ENCODE data around the gene TAF11L8.
"Not testable (repeated sequence)": the region's sequence is repeated elsewhere in the genome, so short reads cannot be mapped to it uniquely, and the experiment has no call there.

TAF11L8 gene

DNA sequence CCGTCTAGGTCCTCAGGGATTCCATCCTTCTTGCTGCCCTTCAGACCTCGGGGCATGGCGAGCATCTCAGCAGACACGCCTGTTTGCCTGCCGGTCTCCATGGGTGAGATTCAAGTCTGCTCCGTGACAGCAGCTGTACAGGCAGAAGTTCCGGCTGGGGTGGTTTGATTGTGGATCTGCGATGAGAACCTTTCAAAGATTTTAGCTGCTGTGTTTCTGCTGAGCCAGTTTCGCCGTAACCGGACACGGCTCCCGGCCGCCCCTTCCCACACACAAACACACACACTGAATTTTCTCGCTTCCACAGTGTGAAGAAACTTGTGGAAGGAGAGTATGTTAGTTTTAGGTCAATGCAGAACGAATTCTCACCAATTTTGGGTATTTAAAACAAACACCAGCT lies at the start of gene TAF11L8:
TAF11L8 (minus strand) TSS at position 101 of the 400 bp plus-strand sequence.
- H3K4me1 ChIP-seq (ENCODE audit: control insufficient read depth, insufficient read depth, low read length); H3K27ac ChIP-seq (ENCODE audit: low read depth, low read length); H3K36me3 ChIP-seq (ENCODE audit: control insufficient read depth, insufficient read depth, low read length); H3K27me3 ChIP-seq (ENCODE audit: control insufficient read depth, insufficient read depth, low read length); H3K4me3 ChIP-seq (ENCODE audit: low read length); H3K9ac ChIP-seq (ENCODE audit: low read length): not testable (repeated sequence)

DNA sequence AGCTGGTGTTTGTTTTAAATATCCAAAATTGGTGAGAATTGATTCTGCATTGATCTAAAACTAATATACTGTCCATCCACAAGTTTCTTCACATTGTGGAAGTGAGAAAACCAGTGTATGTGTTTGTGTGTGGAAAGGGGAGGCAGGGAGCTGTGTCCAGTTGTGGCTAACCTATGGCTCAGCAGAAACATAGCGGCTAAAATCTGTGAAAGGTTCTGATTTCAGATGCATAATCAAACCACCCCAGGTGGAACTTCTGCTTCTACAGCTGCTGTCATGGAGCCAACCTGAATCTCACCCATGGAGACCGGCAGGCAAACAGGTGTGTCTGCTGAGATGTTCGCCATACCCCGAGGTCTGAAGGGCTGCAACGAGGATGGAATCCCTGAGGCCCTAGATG lies 43.4 kb upstream of the TAF11L8 start, which contains the start of gene TAF11L14:
TAF11L14 (plus strand) TSS at position 301 of the 400 bp plus-strand sequence.
- no peak within 1 kb of the TSS for H3K9ac ChIP-seq (ENCODE audit: low read length)
- H3K36me3 ChIP-seq (ENCODE audit: control insufficient read depth, insufficient read depth, low read length), result no peaks in the 10 kb centered on the region
- no peak within 1 kb of the TSS for H3K27ac ChIP-seq (ENCODE audit: low read depth, low read length)
- H3K4me3 ChIP-seq (ENCODE audit: low read length), result no peak within 1 kb of the TSS
- H3K27me3 ChIP-seq (ENCODE audit: control insufficient read depth, insufficient read depth, low read length), result no peaks in the 10 kb centered on the region
- H3K4me1 ChIP-seq (ENCODE audit: control insufficient read depth, insufficient read depth, low read length), result no peaks in the 10 kb centered on the region

DNA sequence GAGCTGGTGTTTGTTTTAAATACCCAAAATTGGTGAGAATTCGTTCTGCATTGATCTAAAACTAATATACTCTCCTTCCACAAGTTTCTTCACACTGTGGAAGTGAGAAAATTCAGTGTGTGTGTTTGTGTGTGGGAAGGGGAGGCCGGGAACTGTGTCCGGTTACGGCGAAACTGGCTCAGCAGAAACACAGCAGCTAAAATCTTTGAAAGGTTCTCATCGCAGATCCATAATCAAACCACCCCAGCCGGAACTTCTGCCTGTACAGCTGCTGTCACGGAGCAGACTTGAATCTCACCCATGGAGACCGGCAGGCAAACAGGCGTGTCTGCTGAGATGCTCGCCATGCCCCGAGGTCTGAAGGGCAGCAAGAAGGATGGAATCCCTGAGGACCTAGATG lies 41.0 kb upstream of the TAF11L8 start, which contains the start of gene TAF11L13:
TAF11L13 (plus strand) TSS at position 301 of the 400 bp plus-strand sequence.
- not testable (repeated sequence) for H3K36me3 ChIP-seq (ENCODE audit: control insufficient read depth, insufficient read depth, low read length); H3K4me1 ChIP-seq (ENCODE audit: control insufficient read depth, insufficient read depth, low read length); H3K27ac ChIP-seq (ENCODE audit: low read depth, low read length); H3K27me3 ChIP-seq (ENCODE audit: control insufficient read depth, insufficient read depth, low read length); H3K4me3 ChIP-seq (ENCODE audit: low read length); H3K9ac ChIP-seq (ENCODE audit: low read length)

DNA sequence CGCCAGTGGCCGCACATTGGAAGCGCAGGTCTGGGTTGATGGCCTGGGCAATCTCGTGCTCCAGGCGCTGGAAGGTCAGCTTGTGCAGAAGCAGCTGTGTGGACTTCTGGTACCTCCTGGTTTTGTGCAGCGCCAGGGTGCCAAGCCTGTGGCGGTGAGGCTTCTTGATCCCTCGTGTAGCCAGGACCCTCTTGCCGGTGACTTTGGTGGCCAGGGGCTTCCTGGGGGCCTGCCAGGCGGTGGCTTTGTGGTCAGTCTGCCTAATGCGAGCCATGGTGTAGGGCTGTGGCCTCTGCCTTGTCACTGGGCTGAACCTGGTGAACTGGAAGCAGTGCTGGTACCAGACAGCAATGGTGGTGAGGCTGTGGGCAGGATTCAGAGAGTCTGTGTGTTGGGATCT lies 34.9 kb upstream of the TAF11L8 start:
- Histone ChIP-seq H3K27me3 (ENCODE audit: control insufficient read depth, insufficient read depth, low read length) (no peaks in the 10 kb centered on the region), H3K36me3 (ENCODE audit: control insufficient read depth, insufficient read depth, low read length) (no peaks in the 10 kb centered on the region), H3K4me3 (ENCODE audit: low read length) (no peak overlapping the region), H3K27ac (ENCODE audit: low read depth, low read length) (no peak overlapping the region), H3K9ac (ENCODE audit: low read length) (no peak overlapping the region), H3K4me1 (ENCODE audit: control insufficient read depth, insufficient read depth, low read length) (no peaks in the 10 kb centered on the region)

DNA sequence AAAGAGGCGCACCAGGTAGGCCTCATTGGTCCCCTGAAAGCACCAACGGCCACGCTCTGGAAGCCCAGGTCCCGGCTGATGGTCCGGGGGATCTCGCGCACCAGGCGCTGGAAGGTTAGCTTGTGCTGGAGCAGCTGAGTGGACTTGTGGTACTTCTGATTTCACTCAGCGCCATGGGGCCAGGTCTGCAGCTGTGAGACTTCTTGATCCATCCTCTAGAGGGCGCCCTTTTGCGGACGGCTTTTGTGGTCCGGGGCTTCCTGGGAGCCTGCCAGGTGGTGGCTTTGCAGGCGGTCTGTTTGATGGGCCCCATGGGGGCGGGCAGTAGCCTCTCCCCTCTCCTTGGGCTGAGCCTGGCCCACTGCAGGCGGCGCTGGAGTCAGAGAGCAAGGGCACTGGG lies 29.9 kb upstream of the TAF11L8 start:
- Histone ChIP-seq H3K4me3 (ENCODE audit: low read length) (no peak overlapping the region), H3K9ac (ENCODE audit: low read length) (no peak overlapping the region), H3K27me3 (ENCODE audit: control insufficient read depth, insufficient read depth, low read length) (no peaks in the 10 kb centered on the region), H3K4me1 (ENCODE audit: control insufficient read depth, insufficient read depth, low read length) (no peaks in the 10 kb centered on the region), H3K36me3 (ENCODE audit: control insufficient read depth, insufficient read depth, low read length) (no peaks in the 10 kb centered on the region), H3K27ac (ENCODE audit: low read depth, low read length) (no peak overlapping the region)

DNA sequence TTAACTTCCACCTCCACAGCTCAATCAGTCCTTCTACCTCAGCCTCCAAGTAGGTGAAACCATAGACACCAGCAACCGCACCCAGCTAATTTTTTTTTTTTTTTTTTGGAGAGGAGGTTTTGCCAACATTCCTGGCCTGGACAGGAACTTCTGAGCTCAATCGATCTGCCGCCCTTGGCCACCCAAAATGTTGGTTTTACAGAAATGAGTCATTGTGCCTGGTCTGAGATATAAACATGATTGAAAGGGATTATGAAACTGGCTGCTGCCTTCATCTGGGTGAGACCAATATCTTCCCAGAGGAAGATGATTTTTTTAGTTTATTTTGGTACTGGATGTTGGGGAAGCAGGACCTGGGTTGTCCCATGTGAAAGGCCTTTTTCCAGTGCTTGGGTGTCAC lies 28.6 kb upstream of the TAF11L8 start:
- H3K9ac ChIP-seq (ENCODE audit: low read length), result no peak overlapping the region
- H3K4me1 ChIP-seq (ENCODE audit: control insufficient read depth, insufficient read depth, low read length), result no peaks in the 10 kb centered on the region
- no peaks in the 10 kb centered on the region for H3K36me3 ChIP-seq (ENCODE audit: control insufficient read depth, insufficient read depth, low read length)
- no peak overlapping the region for H3K4me3 ChIP-seq (ENCODE audit: low read length)
- H3K27me3 ChIP-seq (ENCODE audit: control insufficient read depth, insufficient read depth, low read length), result no peaks in the 10 kb centered on the region
- H3K27ac ChIP-seq (ENCODE audit: low read depth, low read length), result no peak overlapping the region

DNA sequence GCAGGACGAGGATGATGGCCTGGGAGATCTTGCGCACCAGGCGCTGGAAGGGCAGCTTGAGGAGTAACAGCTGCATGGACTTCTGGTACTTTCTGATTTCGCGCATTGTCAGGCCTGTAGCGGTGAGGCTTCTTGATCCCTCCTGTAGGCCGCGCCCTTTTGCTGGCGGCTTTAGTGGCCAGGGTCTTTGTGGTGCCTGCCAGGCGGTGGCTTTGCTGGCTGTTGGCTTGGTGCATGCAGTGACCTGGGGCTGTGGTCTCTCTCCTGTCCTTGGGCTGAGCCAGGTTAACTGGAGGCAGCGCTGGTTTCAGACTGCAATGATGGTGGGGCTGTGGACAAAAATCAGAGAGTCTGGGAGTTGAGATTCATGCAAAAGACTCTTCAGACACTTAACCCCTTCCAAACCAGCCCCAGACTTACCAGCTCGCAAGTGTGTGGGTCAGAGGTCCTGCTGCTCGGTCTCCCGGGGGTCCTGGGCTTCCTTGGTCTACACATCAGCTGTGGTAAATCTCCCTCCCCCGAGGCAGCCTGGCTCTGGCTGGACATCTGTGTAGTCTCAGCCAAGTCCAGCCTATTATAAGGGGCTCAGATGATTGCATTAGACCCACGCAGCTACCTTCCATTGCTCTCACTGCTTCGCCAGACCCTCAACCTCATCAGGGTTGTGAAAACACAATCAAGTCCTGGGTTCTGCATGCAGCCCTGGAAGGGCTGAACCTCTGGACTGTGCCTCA lies 24.3 kb upstream of the TAF11L8 start:
- H3K4me3 ChIP-seq (ENCODE audit: low read length), result no peak overlapping the region
- H3K4me1 ChIP-seq (ENCODE audit: control insufficient read depth, insufficient read depth, low read length), result no peaks in the 10 kb centered on the region
- no peaks in the 10 kb centered on the region for H3K27me3 ChIP-seq (ENCODE audit: control insufficient read depth, insufficient read depth, low read length)
- no peak overlapping the region for H3K9ac ChIP-seq (ENCODE audit: low read length)
- no peak overlapping the region for H3K27ac ChIP-seq (ENCODE audit: low read depth, low read length)
- no peaks in the 10 kb centered on the region for H3K36me3 ChIP-seq (ENCODE audit: control insufficient read depth, insufficient read depth, low read length)

DNA sequence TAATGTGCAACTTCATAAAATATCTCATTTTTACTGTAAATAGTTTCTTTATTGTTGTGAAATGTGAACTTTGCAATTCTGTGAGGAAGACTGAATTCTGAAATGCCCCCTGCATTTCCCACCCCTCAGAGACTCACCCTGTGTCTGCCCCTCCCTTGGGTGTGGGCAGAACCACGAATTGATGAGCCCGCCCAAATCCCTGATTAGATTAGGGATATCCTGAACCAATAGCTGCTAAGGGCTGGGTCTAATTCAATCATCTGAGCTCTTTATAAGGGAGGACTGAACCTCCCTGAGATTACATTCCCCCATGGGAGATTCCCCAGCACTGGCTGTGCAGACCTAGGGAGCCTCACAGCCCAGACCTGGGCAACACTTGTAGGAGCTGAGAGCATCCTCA lies 19.3 kb upstream of the TAF11L8 start, which contains the start of gene TAF11L12:
TAF11L12 (plus strand) TSS at position 301 of the 400 bp plus-strand sequence.
- H3K36me3 ChIP-seq (ENCODE audit: control insufficient read depth, insufficient read depth, low read length); H3K4me1 ChIP-seq (ENCODE audit: control insufficient read depth, insufficient read depth, low read length); H3K27ac ChIP-seq (ENCODE audit: low read depth, low read length); H3K27me3 ChIP-seq (ENCODE audit: control insufficient read depth, insufficient read depth, low read length); H3K4me3 ChIP-seq (ENCODE audit: low read length); H3K9ac ChIP-seq (ENCODE audit: low read length): not testable (repeated sequence)

DNA sequence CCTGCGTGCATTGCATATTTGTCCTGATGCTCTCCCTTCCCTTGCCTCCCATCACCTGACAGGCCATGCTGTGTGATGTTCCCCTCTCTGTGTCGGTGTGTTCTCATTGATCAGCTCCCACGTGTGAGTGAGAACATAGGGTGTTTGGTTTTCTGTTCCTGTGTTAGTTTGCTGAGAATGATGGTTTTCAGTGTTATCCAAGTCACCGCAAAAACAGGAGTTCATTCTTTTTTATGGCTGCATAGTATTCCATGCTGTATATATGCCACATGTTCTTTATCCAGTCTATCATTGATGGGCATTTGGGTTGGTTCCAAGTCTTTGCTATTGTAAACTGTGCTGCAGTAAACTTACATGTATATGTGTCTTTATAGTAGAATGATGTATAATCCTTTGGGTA lies 16.7 kb upstream of the TAF11L8 start:
- not testable (repeated sequence) for H3K27me3 ChIP-seq (ENCODE audit: control insufficient read depth, insufficient read depth, low read length); H3K4me1 ChIP-seq (ENCODE audit: control insufficient read depth, insufficient read depth, low read length); H3K9ac ChIP-seq (ENCODE audit: low read length); H3K36me3 ChIP-seq (ENCODE audit: control insufficient read depth, insufficient read depth, low read length); H3K27ac ChIP-seq (ENCODE audit: low read depth, low read length); H3K4me3 ChIP-seq (ENCODE audit: low read length)

DNA sequence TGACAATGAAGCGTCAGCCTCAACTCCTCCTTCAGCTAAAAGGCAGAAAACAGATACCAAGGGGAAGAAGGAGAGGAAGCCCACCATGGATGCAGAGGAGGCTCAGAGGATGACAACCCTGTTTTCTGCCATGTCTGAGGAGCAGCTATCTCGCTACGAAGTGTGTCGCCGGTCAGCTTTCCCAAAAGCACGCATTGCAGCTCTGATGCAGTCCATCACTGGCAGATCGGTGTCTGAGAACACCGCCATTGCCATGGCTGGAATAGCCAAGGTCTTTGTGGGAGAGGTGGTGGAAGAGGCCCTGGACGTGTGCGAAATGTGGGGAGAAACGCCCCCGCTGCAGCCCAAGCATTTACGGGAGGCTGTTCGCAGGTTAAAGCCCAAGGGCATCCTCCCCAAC lies 14.2 kb upstream of the TAF11L8 start:
- H3K9ac ChIP-seq (ENCODE audit: low read length), result no peak overlapping the region
- H3K4me3 ChIP-seq (ENCODE audit: low read length), result no peak overlapping the region

DNA sequence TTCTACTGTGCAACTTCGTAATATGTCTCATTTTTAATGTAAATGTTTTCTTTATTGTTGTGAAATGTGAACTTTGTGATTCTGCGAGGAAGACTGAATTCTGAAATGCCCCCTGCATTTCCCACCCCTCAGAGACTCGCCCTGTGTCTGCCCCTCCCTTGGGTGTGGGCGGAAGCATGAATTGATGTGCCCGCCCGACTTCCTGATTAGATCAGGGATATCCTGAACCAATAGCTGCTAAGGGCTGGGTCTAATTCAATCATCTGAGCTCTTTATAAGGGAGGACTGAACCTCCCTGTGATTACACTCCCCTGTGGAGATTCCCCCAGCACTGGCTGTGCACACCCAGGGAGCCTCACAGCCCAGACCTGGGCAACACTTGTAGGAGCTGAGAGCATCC lies 13.1 kb upstream of the TAF11L8 start, which contains the start of gene TAF11L11:
TAF11L11 (plus strand) TSS at position 304 of the 400 bp plus-strand sequence.
- not testable (repeated sequence) for H3K36me3 ChIP-seq (ENCODE audit: control insufficient read depth, insufficient read depth, low read length); H3K27ac ChIP-seq (ENCODE audit: low read depth, low read length); H3K4me1 ChIP-seq (ENCODE audit: control insufficient read depth, insufficient read depth, low read length); H3K4me3 ChIP-seq (ENCODE audit: low read length); H3K27me3 ChIP-seq (ENCODE audit: control insufficient read depth, insufficient read depth, low read length); H3K9ac ChIP-seq (ENCODE audit: low read length)

More for the DNA sequence above, 14.2 kb upstream of the TAF11L8 start:
- H3K36me3 ChIP-seq (ENCODE audit: control insufficient read depth, insufficient read depth, low read length), result no peaks in the 10 kb centered on the region
- no peak overlapping the region for H3K27ac ChIP-seq (ENCODE audit: low read depth, low read length)
- H3K27me3 ChIP-seq (ENCODE audit: control insufficient read depth, insufficient read depth, low read length), result no peaks in the 10 kb centered on the region
- no peaks in the 10 kb centered on the region for H3K4me1 ChIP-seq (ENCODE audit: control insufficient read depth, insufficient read depth, low read length)

DNA sequence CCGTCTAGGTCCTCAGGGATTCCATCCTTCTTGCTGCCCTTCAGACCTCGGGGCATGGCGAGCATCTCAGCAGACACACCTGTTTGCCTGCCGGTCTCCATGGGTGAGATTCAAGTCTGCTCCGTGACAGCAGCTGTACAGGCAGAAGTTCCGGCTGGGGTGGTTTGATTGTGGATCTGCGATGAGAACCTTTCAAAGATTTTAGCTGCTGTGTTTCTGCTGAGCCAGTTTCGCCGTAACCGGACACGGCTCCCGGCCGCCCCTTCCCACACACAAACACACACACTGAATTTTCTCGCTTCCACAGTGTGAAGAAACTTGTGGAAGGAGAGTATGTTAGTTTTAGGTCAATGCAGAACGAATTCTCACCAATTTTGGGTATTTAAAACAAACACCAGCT lies 7.0 kb upstream of the TAF11L8 start, which contains the start of gene TAF11L10:
TAF11L10 (minus strand) TSS at position 101 of the 400 bp plus-strand sequence.
- not testable (repeated sequence) for H3K9ac ChIP-seq (ENCODE audit: low read length); H3K27ac ChIP-seq (ENCODE audit: low read depth, low read length); H3K36me3 ChIP-seq (ENCODE audit: control insufficient read depth, insufficient read depth, low read length); H3K27me3 ChIP-seq (ENCODE audit: control insufficient read depth, insufficient read depth, low read length); H3K4me1 ChIP-seq (ENCODE audit: control insufficient read depth, insufficient read depth, low read length); H3K4me3 ChIP-seq (ENCODE audit: low read length)

DNA sequence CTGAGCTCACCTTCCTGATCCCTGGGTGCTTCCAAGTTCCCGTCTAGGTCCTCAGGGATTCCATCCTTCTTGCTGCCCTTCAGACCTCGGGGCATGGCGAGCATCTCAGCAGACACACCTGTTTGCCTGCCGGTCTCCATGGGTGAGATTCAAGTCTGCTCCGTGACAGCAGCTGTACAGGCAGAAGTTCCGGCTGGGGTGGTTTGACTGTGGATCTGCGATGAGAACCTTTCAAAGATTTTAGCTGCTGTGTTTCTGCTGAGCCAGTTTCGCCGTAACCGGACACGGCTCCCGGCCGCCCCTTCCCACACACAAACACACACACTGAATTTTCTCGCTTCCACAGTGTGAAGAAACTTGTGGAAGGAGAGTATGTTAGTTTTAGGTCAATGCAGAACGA lies 3.5 kb upstream of the TAF11L8 start, which contains the start of gene TAF11L9:
TAF11L9 (minus strand) TSS at position 140 of the 400 bp plus-strand sequence.
- H3K4me1 ChIP-seq (ENCODE audit: control insufficient read depth, insufficient read depth, low read length); H3K27ac ChIP-seq (ENCODE audit: low read depth, low read length); H3K36me3 ChIP-seq (ENCODE audit: control insufficient read depth, insufficient read depth, low read length); H3K4me3 ChIP-seq (ENCODE audit: low read length); H3K27me3 ChIP-seq (ENCODE audit: control insufficient read depth, insufficient read depth, low read length); H3K9ac ChIP-seq (ENCODE audit: low read length): not testable (repeated sequence)

All from rectal smooth muscle tissue (tissue), 1 donor.